HEK293 (cell line): ENCODE measurements around the gene PDPK1.
A peak's percentile ranks its signal among the peaks of the same experiment; 100 is the strongest.

Source experiments
- CTCF ChIA-PET: fragments of 350-600 bp; formaldehyde crosslinking; extraction: SDS; loops from one replicate; lab custom pipeline; 2021; ENCODE audit warnings: antibody characterized with exemption; lab: Yijun Ruan, JAX
- POLR2A ChIA-PET: fragments of 300-600 bp; formaldehyde crosslinking; extraction: SDS; loops from one replicate; lab custom pipeline; 2020; ENCODE audit warnings: antibody characterized with exemption, inconsistent platforms; lab: Yijun Ruan, JAX
- H3K27ac ChIP-seq: fragments of 200-500 bp; sonication (Bioruptor generic); 2 replicates; pipeline ENCODE4 v1.5.1; 2014; ENCODE audit warnings: low read depth, low read length, control low read depth, inconsistent platforms; ENCODE audit errors: extremely low read depth
- H3K36me3 ChIP-seq, 2 experiments: fragments of 200-500 bp in 1 of 2; sonication (Bioruptor generic) in 1 of 2; 1 replicate in 1 of 2; 2 replicates in 1 of 2; pipeline ENCODE4 v1.5.1; 2014 to 2017; ENCODE audit warnings: inconsistent platforms in 2 of 2, low read length in 2 of 2; ENCODE audit not compliant: control insufficient read depth in 2 of 2, insufficient read depth in 1 of 2
- H3K4me1 ChIP-seq: fragments of 200-500 bp; sonication (Bioruptor generic); 2 replicates; pipeline ENCODE4 v1.5.1; 2014; ENCODE audit warnings: mild to moderate bottlenecking, low read length, inconsistent platforms; ENCODE audit not compliant: control insufficient read depth, insufficient read depth
- H3K4me3 ChIP-seq: 2 replicates; pipeline ENCODE4 v1.5.1; 2011; ENCODE audit warnings: low read depth, mild to moderate bottlenecking, control low read depth, low read length, moderate library complexity
- H3K9me3 ChIP-seq: fragments of 200-500 bp; sonication (Bioruptor generic); 2 replicates; pipeline ENCODE4 v1.5.1; 2014; ENCODE audit warnings: low read depth, low read length, inconsistent platforms; ENCODE audit not compliant: control insufficient read depth, insufficient read depth
- EGR2 ChIP-seq: fragments of 450-650 bp; formaldehyde crosslinking; IDR thresholded peaks from 2 replicates; pipeline ENCODE4 v1.5.1; 2016; ENCODE audit warnings: low read depth, missing biosample characterization, missing genetic modification characterization
- GLIS1 ChIP-seq: fragments of 450-650 bp; formaldehyde crosslinking; IDR thresholded peaks from 2 replicates; pipeline ENCODE4 v1.5.1; 2016; ENCODE audit warnings: missing biosample characterization, missing genetic modification characterization
- GLIS2 ChIP-seq: fragments of 450-650 bp; formaldehyde crosslinking; IDR thresholded peaks from 2 replicates; pipeline ENCODE4 v1.5.1; 2016; ENCODE audit warnings: missing biosample characterization, missing genetic modification characterization
- KLF7 ChIP-seq: fragments of 450-650 bp; formaldehyde crosslinking; IDR thresholded peaks from 2 replicates; pipeline ENCODE4 v1.5.1; 2016; ENCODE audit warnings: missing biosample characterization, missing genetic modification characterization, borderline replicate concordance
- PRDM4 ChIP-seq: fragments of 450-650 bp; formaldehyde crosslinking; IDR thresholded peaks from 2 replicates; pipeline ENCODE4 v1.5.1; 2017; ENCODE audit warnings: missing biosample characterization, missing genetic modification characterization
- SCRT1 ChIP-seq: fragments of 450-650 bp; formaldehyde crosslinking; IDR thresholded peaks from 2 replicates; pipeline ENCODE4 v1.5.1; 2016; ENCODE audit warnings: missing biosample characterization, missing genetic modification characterization, borderline replicate concordance
- SCRT2 ChIP-seq: fragments of 450-650 bp; formaldehyde crosslinking; IDR thresholded peaks from 2 replicates; pipeline ENCODE4 v1.5.1; 2016; ENCODE audit warnings: missing biosample characterization, missing genetic modification characterization
- TSHZ1 ChIP-seq: fragments of 450-650 bp; formaldehyde crosslinking; IDR thresholded peaks from 2 replicates; pipeline ENCODE4 v1.5.1; 2016; ENCODE audit warnings: missing biosample characterization, missing genetic modification characterization, borderline replicate concordance
- ZBTB48 ChIP-seq: fragments of 450-650 bp; formaldehyde crosslinking; IDR thresholded peaks from 2 replicates; pipeline ENCODE4 v1.5.1; 2016; ENCODE audit warnings: missing biosample characterization, missing genetic modification characterization
- ZFHX2 ChIP-seq: fragments of 450-650 bp; formaldehyde crosslinking; conservative IDR thresholded peaks from 2 replicates; pipeline ENCODE4 v1.5.1; 2016; ENCODE audit warnings: missing biosample characterization, missing genetic modification characterization
- ZNF121 ChIP-seq: fragments of 450-650 bp; formaldehyde crosslinking; IDR thresholded peaks from 2 replicates; pipeline ENCODE4 v1.5.1; 2016; ENCODE audit warnings: missing biosample characterization, missing genetic modification characterization
- ZNF394 ChIP-seq: fragments of 450-650 bp; formaldehyde crosslinking; IDR thresholded peaks from 2 replicates; pipeline ENCODE4 v1.5.1; 2016; ENCODE audit warnings: missing biosample characterization, missing genetic modification characterization, mild to moderate bottlenecking, moderate library complexity, borderline replicate concordance
- ZNF610 ChIP-seq: fragments of 450-650 bp; formaldehyde crosslinking; IDR thresholded peaks from 2 replicates; pipeline ENCODE4 v1.5.1; 2016; ENCODE audit warnings: missing biosample characterization, missing genetic modification characterization, borderline replicate concordance
- ZNF677 ChIP-seq: fragments of 450-650 bp; IDR thresholded peaks from 2 replicates; pipeline ENCODE4 v1.5.0; 2018; ENCODE audit warnings: missing biosample characterization, mild to moderate bottlenecking, missing genetic modification characterization, moderate library complexity
- ZXDB ChIP-seq: fragments of 450-650 bp; formaldehyde crosslinking; IDR thresholded peaks from 2 replicates; pipeline ENCODE4 v1.5.1; 2016; ENCODE audit warnings: missing biosample characterization, missing genetic modification characterization
- TF ChIP-seq, protein P1 (sequence below): fragments of 450-650 bp; formaldehyde crosslinking; IDR thresholded peaks from 2 replicates; pipeline ENCODE4 v1.5.1; 2017; ENCODE audit warnings: missing biosample characterization, missing genetic modification characterization
- TF ChIP-seq, protein P2 (sequence below): fragments of 450-650 bp; formaldehyde crosslinking; IDR thresholded peaks from 2 replicates; pipeline ENCODE4; 2016; ENCODE audit warnings: missing biosample characterization, missing genetic modification characterization
- TF ChIP-seq, protein P3 (sequence below): fragments of 450-650 bp; formaldehyde crosslinking; IDR thresholded peaks from 2 replicates; pipeline ENCODE4 v1.5.1; 2016; ENCODE audit warnings: missing biosample characterization, missing genetic modification characterization

The PDPK1 gene

GRCh38 chr16:2514333-2515179, 23.3 kb upstream of the PDPK1 start (continued):
- no peak for TF ChIP-seq TSHZ1 (tag by site-specific recombination)
- no peak for TF ChIP-seq PRDM4
- TF ChIP-seq ZNF394 (tag by site-specific recombination), result no peak
- TF ChIP-seq EGR2 (tag by site-specific recombination), result peak; percentile 71; the same call in 1 of the 2 replicates
- no peak for TF ChIP-seq ZNF121
- peak; percentile 44; the same call in 1 of the 2 replicates for TF ChIP-seq GLIS2 (tag by site-specific recombination)
- peak; percentile 77 for TF ChIP-seq ZXDB (tag by site-specific recombination)
- TF ChIP-seq ZNF610 (tag by site-specific recombination), result no peak
- peak; percentile 24; the same call in 1 of the 2 replicates for TF ChIP-seq GLIS1 (tag by site-specific recombination)
- no peak for TF ChIP-seq KLF7
- TF ChIP-seq, protein P1, sequence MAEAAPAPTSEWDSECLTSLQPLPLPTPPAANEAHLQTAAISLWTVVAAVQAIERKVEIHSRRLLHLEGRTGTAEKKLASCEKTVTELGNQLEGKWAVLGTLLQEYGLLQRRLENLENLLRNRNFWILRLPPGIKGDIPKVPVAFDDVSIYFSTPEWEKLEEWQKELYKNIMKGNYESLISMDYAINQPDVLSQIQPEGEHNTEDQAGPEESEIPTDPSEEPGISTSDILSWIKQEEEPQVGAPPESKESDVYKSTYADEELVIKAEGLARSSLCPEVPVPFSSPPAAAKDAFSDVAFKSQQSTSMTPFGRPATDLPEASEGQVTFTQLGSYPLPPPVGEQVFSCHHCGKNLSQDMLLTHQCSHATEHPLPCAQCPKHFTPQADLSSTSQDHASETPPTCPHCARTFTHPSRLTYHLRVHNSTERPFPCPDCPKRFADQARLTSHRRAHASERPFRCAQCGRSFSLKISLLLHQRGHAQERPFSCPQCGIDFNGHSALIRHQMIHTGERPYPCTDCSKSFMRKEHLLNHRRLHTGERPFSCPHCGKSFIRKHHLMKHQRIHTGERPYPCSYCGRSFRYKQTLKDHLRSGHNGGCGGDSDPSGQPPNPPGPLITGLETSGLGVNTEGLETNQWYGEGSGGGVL (tag by site-specific recombination), result peak; percentile 16; the same call in 1 of the 2 replicates
- TF ChIP-seq ZFHX2 (tag by site-specific recombination), result peak; percentile 79

GRCh38 chr16:2515180-2515851, 22.5 kb upstream of the PDPK1 start:
- H3K36me3 ChIP-seq, result peaks cover 0 to 31% of the 10 kb centered on the region in 2 experiments; a peak in 1 of 3 replicates
- ChIA-PET POLR2A (interaction anchor here (0.7 to 2.0 kb wide), 4 partner anchors 18 to 360 kb away, joined by 5 to 6 read pairs (median 6); partner anchors contain the start of genes PDPK1 and TRAF7), CTCF (interaction anchor here (0.6 to 5.6 kb wide), 3 partner anchors 14 to 412 kb away, joined by 4 to 27 read pairs (median 4); no protein-coding TSS in a partner anchor)
- H3K27ac ChIP-seq, result peak overlapping the region; percentile 69
- TF ChIP-seq ZBTB48 (peak; percentile 72; the same call in 1 of the 2 replicates), ZNF677 (tag by site-specific recombination) (no peak), SCRT2 (peak; percentile 81), ZNF121 (no peak), SCRT1 (peak; percentile 63; the same call in 1 of the 2 replicates)
- TF ChIP-seq, protein P2, sequence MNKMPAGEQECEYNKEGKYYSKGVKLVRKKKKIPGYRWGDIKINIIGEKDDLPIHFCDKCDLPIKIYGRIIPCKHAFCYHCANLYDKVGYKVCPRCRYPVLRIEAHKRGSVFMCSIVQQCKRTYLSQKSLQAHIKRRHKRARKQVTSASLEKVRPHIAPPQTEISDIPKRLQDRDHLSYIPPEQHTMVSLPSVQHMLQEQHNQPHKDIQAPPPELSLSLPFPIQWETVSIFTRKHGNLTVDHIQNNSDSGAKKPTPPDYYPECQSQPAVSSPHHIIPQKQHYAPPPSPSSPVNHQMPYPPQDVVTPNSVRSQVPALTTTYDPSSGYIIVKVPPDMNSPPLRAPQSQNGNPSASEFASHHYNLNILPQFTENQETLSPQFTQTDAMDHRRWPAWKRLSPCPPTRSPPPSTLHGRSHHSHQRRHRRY (tag by site-specific recombination), result no peak
- TF ChIP-seq, protein P3, sequence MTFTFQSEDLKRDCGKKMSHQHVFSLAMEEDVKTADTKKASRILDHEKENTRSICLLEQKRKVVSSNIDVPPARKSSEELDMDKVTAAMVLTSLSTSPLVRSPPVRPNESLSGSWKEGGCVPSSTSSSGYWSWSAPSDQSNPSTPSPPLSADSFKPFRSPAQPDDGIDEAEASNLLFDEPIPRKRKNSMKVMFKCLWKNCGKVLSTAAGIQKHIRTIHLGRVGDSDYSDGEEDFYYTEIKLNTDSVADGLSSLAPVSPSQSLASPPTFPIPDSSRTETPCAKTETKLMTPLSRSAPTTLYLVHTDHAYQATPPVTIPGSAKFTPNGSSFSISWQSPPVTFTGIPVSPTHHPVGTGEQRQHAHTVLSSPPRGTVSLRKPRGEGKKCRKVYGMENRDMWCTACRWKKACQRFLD (tag by site-specific recombination), result no peak
- peak overlapping the region; percentile 90 for H3K4me3 ChIP-seq
- H3K4me1 ChIP-seq, result peaks cover 3% of the 10 kb centered on the region
- H3K9me3 ChIP-seq, result no peaks in the 10 kb centered on the region
